HG02678 (cell line): ENCODE data around the gene RRM2.

Source experiments
- ATAC-seq: cut with Tn5 transposase; IDR thresholded peaks from one replicate; pipeline ENCODE4 v1.9.1; 2021; ENCODE audit warnings: mild to moderate bottlenecking, moderate library complexity; ENCODE audit not compliant: unreplicated experiment

The RRM2 gene

DNA sequence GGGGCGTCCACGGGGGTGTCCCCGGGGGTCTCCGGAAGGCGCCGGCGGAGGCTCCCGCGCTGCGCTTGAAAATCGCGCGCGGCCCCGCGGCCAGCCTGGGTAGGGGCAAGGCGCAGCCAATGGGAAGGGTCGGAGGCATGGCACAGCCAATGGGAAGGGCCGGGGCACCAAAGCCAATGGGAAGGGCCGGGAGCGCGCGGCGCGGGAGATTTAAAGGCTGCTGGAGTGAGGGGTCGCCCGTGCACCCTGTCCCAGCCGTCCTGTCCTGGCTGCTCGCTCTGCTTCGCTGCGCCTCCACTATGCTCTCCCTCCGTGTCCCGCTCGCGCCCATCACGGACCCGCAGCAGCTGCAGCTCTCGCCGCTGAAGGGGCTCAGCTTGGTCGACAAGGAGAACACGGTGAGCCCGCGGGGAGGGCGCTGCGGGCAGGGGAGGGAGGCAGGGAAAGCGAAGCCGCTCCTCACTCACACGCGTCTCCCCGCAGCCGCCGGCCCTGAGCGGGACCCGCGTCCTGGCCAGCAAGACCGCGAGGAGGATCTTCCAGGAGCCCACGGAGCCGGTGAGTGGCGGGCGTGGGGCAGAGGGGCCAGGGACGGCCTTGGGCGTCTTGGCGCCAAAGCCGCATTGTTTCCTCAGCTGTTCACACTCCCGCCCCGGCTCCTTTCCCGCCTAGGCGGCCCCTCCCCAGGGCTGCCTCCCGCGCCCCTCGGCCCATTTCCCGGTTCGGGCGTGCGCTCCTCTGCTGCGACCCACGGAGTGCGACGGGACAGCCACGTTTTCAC, at the start of gene RRM2:
Gene RRM2 (plus strand): TSS at position 240 of the 781 bp plus-strand sequence. CDS start 60 bp downstream, at position 300.
- ATAC-seq = peak; percentile 69

DNA sequence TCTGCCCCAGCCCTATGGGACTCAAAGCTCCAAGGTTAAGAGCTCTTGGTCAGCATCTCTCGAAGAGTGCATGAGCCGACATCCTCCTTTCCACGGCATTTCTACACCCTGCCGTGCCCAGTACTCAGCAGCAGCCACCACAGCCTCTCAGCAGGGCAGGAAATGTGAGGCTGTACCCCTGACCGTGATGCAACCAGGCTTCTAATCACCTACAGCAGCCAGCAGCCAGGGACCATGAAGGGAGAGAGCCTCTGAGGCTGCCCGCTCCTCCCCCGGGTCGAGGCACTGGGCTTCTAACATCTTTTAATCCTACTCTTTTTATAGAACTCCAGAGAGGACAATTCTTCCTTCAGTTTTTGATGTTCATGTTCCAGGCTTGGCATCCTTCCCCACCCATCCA, 48.8 kb upstream of the RRM2 start:
- no peak for ATAC-seq

GRCh38 chr2:10075101-10075500, 47.4 kb upstream of the RRM2 start:
- no peak for ATAC-seq

- no peak for ATAC-seq
Observed at GRCh38 chr2:10075571-10076209, 46.8 kb upstream of the RRM2 start.

DNA sequence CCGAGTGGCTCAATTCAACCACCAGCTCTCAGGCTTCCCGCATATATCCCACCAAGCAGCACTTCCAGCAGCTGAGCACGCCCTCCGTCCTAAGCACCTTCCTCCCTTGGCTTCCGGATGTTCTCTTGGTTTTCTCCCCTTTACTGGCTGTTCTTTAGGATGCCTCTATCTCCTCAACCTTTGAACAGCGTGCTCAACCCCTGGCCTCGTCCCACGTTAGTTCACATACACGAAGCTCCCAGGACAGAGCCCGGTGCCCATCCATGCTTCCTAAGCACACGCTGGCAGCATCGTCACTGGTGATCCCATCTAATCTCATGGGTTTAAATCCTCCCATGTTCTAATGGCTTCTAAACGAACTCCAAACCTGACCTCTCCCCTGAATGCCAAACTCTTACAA, 46.0 kb upstream of the RRM2 start:
- ATAC-seq = no peak

GRCh38 chr2:10076988-10077527, 45.5 kb upstream of the RRM2 start:
- no peak for ATAC-seq

GRCh38 chr2:10078001-10078400, 44.5 kb upstream of the RRM2 start:
- no peak for ATAC-seq

DNA sequence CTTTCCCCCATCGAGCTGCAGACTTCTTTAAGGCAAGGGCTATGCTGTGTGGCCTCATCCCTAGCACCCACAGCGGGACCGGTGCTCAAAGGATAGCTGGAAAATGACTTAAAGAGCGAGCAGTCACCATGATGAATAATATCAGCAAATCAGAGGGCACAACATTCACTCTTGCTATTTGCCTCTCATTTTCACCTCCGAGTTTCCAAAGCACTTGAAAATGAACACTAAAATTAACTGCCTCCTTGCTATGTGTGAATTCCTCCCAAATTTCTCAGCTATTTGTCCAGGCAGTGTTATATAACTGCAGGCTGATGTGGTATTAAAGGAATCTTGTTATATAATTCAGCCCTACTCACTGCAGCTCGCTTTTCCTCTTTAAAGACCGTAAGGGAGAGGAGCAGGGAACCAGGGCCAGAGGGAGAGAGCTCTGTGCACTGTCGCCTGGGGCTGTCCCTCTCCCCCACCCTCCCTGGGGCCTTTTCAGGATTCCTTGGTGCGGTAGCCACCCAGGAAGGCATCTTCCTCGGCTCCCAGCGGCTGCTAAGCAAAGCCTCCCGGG, 43.8 kb upstream of the RRM2 start:
- no peak for ATAC-seq

GRCh38 chr2:10079266-10079869, 43.2 kb upstream of the RRM2 start:
- ATAC-seq = peak; percentile 21

GRCh38 chr2:10079870-10080535, 42.5 kb upstream of the RRM2 start, which contains the start of gene CYS1:
Gene CYS1, minus strand, starts transcription at chr2:10080411. Its CDS starts 188 bp downstream, at chr2:10080223.
- ATAC-seq = peak; percentile 29

- ATAC-seq = peak; percentile 21
Observed at GRCh38 chr2:10080536-10081304, 41.8 kb upstream of the RRM2 start.

- no peak for ATAC-seq
Observed at GRCh38 chr2:10083046-10083445, 39.5 kb upstream of the RRM2 start.

DNA sequence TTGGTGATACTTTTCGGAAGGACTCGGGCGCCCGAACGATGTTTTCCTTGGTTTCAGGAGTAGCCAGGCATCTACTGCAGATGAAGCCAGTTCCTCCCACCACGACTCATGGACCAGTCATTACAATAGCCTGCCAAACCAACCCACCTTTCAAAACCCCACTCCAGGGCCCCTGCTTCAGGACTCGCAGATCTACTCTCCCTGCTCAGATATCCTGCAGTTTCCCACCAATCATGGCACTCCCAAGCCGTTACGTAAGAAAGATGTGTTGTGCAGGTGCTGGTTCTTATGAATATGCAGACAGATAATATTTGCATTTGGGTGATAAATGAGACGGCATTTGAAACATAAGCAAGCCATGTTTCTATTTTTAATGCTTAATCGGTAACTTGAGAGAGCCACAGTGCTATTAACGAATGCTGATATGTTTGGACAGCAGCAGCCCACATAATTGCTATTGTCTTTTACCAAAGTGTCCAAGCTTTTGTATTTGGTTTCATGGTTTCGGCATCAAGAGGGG, 38.8 kb upstream of the RRM2 start:
- ATAC-seq = peak; percentile 33

DNA sequence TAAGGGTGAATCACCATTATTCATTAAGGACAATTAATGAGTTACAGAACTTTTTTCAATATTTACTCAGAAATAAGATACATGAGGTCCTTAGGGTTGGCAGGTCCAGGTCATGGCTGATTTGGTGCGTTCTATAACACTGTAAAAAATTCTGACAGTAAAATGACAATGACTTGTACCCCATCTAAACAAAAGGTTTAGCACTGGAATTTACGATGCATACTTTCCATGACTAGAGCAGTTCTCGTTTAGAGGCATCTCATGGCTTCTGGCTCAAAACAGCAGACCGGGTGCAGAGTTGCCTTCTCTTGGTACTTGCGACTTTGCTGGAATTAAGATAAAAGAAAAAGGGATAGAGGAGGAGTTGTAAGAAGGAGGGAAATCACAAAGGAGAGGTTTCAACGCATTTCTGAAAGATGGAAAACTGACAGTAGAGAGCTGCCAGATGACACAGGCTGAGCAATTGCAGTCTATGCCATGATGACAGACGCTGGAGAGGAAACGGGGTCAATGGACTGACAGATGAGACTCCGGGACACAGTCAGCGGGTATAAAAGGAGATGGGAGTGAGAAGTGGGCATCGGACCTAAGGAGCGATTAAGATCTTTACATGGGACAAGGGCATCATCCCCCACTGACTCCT, 38.2 kb upstream of the RRM2 start:
- no peak for ATAC-seq

DNA sequence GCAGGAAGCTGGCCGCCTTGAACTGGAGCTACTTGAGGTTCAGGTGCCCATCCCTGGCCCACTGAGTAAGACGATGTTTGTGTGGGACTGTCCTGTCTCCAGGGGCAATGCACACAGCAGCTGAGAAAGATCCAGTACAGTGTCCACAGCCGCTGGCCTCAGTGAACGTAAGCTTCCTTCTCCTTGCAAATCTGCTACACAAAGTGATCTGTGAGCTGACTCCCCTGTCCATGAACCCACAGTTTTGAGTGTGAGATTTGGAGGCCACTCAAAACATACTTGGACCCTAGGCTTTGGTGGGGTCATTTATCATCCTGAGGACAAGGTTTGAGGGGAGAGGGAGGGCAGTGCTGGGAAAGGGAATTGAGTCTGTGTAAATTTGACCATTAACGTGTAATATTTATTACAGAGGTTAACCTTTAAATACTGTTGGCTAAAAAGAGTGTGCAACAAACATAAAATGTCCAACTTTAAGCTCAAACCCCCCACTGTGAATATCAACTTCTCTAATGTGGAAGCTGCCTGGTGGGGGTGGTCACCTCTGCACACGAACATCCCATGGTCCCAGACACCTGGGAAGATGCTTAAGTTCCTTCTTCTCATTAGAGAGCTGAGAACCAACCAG, 37.4 kb upstream of the RRM2 start:
- no peak for ATAC-seq

- ATAC-seq = no peak
Observed at GRCh38 chr2:10085668-10086059, 36.9 kb upstream of the RRM2 start.

- ATAC-seq = no peak
Observed at GRCh38 chr2:10086950-10087349, 35.6 kb upstream of the RRM2 start.

- no peak for ATAC-seq
Observed at GRCh38 chr2:10087360-10087759, 35.2 kb upstream of the RRM2 start.
